Activated CD4-positive, CD25-positive, alpha-beta regulatory T cell treated with anti-CD3 and anti-CD28 coated beads, Interleukin-2, amount 50 U/mL, for 24 hours (primary cell): ENCODE data around the gene CNOT6.

Experiments used
- ATAC-seq, 2 donors: fragments of 150-1000 bp; cut with Tn5 transposase; one replicate each; pipeline ENCODE4 v1.10.0; 2021; ENCODE audit warnings: mild to moderate bottlenecking in 1 of 2, moderate library complexity in 1 of 2

CNOT6 gene

DNA sequence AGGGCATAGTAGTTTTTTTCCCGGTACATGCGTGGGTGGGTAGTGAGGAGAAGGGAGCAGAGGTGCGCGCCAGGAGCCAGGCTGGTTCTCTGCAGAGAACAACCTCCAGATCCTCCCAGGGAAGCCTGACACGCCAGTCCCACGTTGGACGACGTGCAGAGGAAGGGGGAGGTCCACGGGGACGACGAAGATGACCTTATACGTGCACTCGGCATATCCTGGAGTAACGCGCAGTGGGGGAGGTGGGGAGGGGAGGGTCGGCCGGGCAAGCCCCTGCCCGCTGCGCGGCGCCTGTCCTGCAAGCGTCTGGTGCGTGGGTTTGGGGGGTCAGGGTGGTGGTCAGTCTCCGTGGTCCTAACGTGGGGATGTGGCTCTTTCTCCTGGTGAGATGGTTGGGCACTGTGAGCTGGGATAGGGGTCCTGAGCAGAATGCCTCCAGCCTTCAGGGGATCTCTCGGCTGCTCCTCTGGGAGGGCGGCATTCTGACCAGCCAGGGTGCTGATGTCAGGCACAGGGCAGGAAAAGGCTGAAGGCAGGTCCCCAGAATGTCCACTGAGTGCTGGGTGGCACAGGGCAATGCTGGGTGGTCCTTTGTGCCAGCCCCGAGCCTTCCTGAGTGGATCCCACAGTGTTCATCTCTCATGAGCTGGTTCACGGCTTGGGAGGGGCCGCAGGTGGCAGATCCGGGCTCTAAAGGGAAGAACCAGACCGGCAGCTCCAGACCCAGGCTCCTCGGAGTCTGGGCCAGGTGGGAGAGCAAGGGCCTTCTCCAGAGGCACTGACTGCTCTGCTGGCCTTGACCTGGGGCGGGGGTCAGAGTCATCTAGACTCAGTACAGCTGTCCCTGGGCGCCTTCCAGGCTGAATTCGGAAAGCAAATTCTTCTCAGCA, 107.7 kb downstream of the CNOT6 start:
- no peak for ATAC-seq

DNA sequence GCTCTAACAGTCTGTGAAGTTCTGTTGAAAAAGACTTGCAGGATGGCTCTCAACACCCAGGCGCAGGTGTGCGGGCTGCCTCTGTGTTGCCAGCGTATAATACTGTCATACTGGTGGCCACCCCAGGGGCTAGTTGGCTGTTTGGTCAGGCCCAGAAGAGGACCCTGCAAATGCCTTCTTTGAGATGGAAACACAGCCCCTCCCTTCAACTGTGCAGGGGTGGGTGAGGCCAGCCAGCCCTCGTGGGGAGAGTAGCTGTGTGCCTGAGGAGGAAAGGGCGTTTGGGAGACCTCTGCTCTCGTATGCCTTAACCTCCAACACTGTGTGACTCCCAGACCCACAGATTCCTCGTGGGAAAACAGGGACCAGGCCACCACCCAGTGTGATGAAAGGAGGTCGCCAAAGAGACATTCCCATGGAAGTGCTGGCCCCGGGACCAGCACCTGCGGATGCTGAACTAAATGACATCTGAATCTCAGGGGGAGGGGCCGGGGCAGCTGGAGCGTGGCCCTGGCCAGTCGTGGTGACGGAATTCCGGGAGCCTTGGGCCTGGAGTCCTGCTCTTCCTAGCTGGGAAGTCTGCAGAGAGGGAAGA, 108.4 kb downstream of the CNOT6 start:
- ATAC-seq, result no peak

DNA sequence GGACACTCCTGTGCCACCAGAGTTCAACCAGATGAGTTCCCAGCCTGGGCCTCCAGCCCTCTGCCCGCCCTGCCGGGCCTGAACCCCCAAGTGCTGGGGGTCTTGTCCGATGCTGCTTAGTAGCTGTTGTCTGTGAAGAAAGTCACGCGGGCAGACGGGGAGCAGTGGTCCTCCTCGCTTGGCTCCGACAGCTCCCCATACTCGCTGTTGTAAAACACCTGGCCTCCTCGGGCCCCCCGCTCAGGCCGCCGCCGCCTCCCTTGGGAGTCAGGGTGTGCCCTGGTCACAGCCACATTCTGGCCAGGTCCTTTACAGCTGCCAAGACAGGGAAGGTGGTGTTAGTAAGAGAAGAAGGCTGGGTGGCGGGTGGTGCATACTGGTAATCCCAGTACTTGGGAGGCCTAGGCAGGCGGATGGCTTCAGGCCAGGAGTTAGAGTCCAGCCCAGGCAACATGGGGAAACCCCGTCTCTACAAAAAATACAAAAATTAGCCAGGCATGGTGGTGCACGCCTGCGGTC, 109.0 kb downstream of the CNOT6 start:
- ATAC-seq, result no peak

DNA sequence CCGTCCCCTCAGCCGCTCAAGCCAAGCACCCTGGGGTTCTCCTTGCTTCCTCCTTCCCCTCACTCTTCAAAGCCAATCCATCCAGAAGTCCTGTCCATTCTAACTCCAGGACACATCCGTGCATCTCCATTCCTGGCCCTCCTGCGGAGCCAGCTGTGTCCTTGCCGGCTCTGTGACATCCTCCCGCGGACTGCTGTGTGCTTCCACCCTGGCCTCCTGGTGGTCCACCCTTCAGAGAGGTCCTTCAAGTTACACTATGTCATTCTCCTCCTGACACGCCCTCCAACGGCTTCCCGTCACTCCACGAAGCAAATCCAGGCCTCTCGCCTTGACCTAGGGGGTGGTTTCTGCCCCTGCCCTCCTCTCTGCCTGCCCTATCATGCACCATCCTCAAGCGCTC, 110.1 kb downstream of the CNOT6 start:
- no peak for ATAC-seq

DNA sequence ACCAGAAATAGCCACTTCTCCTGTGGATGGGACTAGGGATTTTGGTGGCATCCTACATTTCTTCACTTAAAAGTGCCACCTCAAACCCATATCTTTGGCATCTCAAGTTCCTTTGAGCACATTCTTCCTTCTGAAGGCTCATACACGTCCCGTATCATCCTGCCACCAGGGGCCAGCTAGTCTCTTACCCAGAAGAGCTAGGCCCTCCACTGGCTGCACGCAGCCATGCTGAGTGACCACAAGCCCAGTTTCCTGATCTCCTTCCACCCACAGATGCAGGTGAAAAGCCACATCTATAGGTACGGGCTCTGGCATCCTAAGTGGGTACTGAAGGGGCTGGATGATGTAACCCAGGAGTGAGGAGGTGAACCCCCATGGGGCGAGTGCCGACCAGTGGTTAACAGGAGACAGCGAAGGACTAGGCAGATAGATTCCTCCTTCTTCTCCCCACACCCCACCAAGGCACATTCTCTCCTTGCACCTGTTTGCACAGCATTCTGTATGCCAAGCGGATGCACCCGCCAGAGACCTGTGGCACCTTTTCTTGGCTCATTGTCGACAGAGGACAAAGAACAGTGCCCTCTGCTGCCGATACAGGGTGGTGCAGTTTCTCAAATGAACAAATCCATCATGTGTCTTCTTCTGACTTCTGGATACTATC, 111.5 kb downstream of the CNOT6 start:
- ATAC-seq, result no peak

DNA sequence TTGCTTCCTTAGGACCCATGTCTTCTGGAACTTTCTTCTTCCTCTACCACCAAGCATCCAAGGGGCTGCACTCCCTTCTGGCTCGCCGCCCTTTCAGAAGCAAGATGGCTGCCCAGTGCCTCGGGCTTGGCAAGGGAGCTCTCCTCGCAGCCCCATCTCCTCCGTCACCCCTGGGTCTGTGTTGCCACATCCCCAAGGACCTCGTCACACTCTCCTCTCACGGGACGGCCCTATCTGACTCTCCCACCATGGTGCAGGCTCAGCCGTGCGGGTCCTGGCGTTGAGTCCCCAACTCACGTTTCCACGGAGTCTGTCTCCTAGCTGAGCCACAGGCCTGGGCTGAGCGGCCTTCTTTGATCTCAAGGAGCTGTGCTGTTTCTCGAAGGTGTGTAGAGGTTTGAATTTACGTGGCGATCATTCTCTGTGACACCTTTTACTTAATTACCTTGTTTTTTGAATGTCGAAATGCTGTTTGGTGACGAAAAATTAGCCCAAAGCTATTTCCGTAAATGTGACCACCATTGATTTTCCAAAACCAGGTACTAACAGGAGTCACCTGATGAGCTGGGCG, 112.1 kb downstream of the CNOT6 start:
- ATAC-seq, result no peak

DNA sequence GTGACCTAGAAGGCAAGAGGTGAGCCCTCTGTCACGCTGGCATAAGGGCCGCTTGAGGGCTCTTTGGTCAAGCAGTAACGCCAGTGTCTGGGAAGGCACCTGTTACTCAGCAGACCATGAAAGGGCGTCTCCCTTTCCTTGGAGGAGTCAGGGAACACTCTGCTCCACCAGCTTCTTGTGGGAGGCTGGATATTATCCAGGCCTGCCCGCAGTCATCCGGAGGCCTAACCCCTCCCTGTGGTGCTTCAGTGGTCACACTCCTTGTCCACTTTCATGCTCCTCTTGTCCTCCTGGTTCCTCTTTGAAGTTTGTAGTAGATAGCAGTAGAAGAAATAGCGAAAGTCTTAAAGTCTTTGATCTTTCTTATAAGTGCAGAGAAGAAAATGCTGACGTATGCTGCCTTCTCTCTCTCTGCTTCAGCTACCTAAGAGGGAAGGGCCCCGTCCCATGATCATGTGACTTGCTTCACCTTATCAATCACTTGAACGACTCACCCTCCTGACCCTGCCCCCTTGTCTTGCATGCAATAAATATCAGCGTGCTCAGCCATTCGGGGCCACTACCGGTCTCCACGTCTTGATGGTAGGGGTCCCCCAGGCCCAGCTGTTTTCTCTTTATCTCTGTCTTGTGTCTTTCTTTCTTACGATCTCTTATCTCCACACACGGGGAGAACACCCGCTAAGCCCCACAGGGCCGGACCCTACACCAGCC, 113.8 kb downstream of the CNOT6 start:
- peak in 1 of 2 donors; percentile 71 for ATAC-seq

DNA sequence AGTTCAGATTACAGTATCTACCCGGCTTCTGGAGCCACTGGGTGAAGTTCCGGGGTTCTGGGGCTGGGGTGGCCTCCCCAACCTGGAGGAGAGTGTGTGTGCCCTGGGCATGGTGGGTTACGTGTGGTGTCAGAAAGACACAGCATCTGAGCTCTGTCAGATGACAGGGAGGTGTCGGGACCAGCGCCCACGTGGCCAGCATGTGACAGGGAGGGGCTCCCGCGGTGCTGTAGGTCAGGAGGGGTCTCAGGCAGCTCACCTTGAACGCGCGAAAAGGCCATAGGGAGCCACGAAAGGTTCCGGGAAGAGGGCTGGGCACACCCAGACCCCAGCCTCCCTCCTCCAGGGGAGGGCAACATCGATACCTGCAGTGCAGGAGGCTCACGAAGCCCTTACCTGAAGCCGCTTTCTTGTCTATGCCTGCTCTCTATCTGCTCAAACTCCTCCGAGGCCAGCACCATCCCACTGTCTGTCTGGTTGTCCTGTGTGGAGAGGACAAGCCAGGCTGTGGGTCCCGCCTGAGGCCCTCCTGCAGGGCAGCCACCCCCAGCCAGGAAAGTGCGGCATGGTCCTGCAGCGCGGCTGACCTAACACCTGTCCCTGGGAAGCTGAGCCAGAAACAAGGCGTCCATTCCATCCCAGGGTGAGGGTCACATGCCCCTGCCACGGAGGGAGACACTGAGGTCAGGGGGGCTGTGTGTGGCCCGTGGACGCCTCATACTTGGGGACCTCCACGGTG, 114.6 kb downstream of the CNOT6 start:
- no peak for ATAC-seq

DNA sequence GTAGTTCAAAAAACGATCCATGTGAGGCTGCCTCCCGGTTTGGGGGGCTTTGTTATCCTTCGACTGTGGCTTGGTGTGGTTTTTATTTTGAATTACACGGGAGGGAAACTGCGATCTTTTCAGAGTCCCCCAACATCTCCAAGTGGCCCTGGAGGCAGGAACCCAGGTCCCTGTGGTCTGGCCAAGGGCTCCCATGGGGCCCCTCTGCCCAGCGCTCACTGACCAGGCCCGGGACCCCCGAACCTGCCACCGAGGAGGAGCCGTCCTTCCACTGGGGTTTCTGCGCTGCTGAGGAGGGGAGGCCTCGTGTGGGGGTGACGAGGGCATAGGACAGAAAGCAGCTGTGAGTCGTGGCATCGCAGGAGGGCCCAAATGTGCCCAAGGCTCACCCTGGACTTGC, 115.2 kb downstream of the CNOT6 start:
- ATAC-seq, result no peak

DNA sequence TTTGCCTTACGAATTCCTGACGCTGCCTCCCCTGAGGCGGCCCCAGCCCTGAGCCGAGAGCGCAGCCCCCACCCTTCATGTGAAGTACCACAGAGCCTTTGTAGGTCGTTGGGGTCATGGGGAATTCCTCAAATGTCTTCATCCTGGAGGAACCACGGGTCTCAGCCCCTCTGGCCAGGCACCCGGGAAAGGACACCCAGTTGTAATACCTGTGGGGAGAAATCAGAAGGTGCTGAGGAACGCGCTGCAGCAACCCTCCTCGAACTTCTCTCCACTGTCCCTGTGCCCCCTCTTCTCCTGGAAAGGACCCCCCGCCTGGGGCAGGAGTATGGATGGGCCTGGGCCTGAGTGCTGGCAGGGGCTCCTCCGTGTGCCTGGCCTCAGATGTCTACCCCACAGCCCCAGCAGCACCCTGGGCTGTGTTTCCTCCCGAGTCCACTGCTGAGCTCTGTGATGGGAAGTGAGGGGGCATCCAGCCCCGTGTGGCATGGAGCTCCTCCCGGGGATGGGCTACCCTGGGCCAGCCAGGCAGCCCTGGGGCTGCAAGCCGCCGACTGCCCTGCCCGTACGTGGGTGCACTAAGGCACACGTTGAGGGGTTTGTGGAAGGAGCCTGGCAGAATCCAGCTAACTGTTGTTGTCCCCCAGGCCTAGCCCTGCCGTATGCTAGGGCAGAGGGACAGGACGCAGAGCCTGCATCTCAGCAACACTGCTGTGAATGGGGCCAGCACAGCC, 115.8 kb downstream of the CNOT6 start:
- no peak for ATAC-seq

DNA sequence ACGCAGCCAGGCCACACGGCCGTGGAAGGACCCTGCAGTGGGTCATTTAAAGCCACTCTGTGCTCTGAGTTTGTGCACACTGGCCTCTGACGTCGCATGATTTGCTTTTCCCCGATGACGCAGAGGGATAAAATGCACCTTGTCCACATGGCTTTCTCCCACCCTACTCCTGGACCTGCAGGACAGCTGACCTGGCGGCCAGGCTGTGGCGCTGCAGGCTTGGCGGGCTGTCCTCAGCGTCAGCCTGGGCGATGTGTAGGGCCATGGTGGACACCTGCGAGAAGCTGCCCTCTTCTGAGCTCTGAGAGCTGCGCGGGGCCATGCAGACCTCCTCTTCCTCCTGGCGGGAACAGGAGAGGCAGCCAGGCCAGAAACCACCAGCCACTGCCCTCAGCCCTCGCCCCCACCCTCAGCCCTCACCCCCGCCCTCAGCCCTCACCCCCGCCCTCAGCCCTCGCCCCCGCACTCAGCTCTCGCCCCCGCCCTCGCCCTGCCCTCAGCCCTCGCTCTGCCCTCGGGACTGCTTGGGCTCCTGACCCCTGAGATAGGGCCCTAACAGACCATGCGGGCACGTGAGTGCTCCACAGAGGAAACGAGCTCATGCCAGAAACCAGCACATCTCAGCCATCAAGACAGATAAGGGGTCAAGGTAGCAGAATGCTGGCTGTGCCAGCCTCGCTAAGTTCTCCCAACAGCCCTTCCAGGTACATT, 117.1 kb downstream of the CNOT6 start:
- ATAC-seq, result no peak

DNA sequence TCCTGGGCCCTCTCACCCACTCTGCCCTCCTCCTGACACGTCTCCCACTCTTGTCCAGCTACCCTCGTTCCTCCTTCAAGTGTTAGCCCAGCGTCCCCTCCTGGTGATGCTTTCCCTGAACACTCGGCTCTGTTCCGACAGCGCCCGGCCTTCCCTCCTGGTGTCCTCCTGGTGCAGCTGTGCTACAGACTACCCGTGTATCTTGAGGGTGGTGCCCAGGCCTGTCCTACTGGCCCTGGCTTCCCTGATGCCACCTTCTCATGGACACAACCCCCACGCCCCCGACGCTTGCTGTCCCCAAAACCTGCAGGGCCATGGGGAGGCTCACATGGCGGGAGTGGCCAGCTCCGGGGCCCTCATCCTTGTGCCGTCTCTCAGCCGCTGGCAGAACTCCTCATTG, 118.5 kb downstream of the CNOT6 start:
- ATAC-seq, result no peak

DNA sequence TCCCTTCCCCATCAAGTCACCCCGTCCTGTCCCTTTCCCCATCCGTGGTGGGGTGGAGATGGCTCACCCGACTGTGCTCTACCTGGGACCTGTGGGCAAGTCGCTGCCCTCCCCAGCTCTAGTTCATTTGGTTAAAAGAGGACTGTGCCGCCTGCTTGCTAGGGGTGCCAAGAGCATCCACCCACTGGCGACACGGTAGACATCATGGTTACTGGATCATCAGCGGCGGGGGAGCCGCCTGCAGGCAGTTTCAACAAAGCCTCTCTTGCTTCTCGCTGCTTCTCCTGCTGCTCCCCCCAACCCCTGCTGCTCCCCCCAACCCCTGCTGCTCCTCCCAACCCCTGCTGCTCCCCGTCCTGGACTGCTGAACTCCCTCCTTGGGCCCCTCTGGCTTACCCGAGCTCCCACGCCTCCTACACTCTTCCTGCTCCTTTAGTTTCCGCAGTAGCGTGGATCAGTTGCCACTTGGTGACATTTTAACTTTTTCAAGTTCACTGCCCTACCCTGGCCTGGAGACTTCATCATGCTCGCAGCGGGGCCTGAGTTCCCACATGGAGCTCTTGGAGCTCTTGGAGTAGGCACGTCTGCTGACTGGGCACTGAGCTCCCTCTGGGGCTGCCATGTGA, 119.1 kb downstream of the CNOT6 start:
- ATAC-seq, result no peak

DNA sequence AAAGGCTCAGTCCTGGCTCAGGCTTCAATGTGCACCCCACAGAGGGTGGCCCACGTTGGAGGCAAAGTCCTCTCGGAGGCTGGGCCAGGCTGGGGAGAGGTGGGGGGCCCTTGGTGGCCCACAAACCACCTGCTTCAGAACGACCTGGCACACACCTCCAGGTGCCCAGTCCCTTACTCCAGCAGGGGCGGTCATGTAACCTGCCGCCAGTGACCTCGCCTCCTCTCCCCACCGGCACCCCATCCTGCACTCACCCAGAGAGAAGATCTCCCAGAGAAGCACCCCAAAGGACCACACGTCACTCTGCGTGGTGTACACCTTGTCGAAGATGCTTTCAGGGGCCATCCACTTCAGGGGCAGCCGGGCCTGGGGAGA, 119.6 kb downstream of the CNOT6 start:
- ATAC-seq, result no peak

DNA sequence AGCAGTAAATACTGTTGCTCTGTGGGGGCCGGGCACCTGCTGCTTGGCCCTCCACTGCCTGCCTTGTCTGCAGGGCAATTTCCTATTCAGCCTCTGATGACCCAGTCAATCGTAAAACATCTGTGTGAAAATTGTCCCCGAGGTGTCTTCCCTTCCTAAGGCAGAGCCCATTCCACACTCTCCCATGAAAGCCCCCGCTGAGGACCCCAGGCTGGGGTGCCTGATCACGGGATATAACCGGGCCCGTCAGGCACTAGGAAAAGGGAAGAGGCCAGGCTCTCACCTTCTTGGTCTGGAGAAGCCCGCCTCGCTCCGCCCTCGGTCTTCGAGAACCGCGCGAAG, 124.3 kb downstream of the CNOT6 start:
- ATAC-seq, result no peak

DNA sequence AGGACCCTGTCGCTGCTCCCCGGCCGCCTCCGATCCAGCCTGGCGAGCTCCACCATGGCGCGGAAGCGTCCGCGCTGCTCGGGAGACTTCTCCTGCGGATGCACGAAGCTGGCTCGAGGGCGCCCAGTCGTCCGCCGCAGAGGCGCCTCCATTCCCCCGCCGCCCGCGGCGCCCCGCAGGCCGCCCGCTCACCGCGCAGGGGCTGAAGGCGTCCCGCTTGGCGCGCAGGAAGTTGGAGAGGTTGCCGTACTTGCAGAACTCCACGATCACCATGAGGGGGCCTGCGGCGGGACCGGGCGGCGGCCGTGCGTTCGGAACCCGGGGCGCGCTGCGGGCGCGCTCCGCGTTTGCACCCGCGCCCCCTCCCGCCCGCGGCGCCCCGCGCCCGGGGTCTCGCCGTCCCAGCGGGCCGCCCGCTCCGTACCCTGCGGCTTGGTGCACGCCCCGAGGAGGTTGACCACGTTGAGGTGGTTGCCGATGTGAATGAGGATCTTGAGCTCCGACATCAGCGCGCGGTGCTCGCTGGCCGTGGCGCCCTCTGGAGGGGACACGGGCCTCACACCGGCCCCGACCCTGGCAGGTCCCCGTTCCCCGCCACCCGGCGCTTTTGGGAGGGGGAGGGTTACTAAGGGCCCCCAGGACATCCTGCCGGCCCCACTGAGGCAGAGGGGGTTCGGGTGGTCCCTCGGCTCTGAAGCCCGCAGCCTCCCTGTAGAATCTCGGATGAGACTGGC, 124.8 kb downstream of the CNOT6 start:
- ATAC-seq, result peak; percentile 70

DNA sequence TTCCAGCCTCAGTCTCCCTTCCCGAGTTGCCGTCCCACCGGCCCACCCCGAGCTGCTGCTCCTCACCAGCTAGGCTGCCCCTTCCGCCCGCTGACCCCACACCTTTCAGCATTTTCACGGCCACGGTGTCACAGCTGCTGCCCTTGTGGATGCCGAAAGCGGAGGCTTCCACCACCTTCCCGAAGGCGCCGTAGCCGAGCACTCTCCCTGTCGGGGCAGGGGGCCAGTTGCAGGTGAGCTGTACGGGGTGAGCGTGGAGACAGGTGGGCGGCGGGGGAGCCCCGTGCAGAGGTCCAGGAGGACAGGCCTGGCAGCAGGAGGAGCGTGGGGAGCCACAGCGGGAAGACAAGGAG, 125.4 kb downstream of the CNOT6 start:
- ATAC-seq, result no peak

DNA sequence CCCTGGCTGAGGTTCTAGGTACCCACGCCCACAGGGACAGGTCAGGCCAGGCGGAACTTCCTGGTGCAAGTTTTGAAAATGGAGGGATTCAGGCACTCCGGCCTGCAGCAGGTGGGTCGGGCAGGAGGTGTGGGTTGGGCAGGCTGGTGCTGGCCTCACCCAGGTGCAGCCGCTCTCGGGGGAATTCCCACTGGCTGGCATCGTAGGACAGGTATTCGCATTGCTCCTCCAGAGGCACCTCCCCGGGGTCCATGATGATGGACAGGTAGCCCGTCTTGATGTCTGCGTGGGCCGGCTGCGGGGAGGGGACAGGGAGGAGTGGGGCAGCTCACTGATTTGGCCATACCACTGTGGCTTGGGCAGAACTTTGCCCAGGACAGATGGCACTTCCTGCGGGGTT, 125.8 kb downstream of the CNOT6 start:
- no peak for ATAC-seq

DNA sequence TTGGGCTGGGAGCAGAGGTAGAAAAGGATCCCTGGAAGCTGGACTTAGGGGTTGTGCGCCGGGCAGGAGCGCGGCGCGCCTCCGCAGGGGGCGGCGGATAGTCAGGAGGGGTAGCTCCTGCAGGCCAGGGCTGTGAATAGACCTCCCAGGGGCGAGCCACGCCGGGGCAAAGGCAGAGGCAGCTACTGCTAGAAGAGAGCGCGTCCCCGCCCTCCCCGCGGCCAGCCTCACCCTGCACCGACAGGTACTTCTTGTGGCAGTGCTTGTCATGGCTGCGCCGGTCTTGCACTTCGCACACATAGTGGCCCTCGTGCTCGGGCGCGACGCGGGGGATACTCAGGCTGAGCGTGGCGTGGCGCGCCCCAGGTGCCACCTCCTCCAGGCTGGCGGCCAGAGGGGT, 127.1 kb downstream of the CNOT6 start:
- no peak for ATAC-seq

DNA sequence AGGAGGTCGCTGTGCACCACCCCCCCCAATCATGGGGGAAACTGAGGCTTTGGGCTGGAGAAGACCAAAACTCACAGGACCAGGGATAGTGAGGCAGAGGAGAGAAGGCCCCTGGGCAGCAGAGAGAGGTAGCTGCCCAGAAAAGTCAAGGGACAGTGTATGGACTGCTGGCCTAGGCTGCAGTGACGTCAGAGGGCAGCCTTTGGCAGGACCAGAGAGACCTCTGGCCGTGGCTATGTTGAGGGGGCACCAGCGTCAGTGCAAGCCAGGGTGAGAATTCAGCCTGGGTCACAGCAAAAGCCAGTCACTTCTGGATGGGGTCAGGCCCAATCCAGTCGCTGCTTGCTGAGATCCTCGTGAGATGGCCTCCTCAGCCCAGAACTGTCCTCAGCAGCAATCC, 128.7 kb downstream of the CNOT6 start:
- ATAC-seq, result no peak
